GM12878 (cell line): ENCODE data around the gene LHX5. TPM values are rescaled to one million over a fixed set of nuclear protein-coding genes. Genes with fewer than 3 reads are reported as not detected.

ENCODE experiments used
- ATAC-seq: fragments of 200-7000 bp; cut with Tn5 transposase; 3 replicates; pipeline ENCODE4 v1.9.1; 2020; ENCODE audit warnings: mild to moderate bottlenecking, moderate library complexity
- BruUV-seq: library from RNA; stranded (reverse); fragments of 400-500 nt; replicated peaks from 2 replicates; lab custom pipeline; 2021; lab: Mats Ljungman, UMichigan
- CTCF ChIA-PET: fragments of 300-600 bp; sonication (Branson Sonifier 250); formaldehyde crosslinking; extraction: SDS; loops from one replicate; lab custom pipeline; 2021; ENCODE audit warnings: inconsistent platforms; lab: Yijun Ruan, JAX
- POLR2A ChIA-PET: fragments of 350-600 bp; formaldehyde crosslinking; extraction: SDS; loops from one replicate; lab custom pipeline; 2021; ENCODE audit warnings: inconsistent platforms; lab: Charles Lee
- RAD21 ChIA-PET: fragments of 300-600 bp; sonication (Branson Sonifier 250); formaldehyde crosslinking; loops from one replicate; lab custom pipeline; 2023; ENCODE audit warnings: antibody characterized with exemption; ENCODE audit not compliant: unreplicated experiment; lab: Charles Lee
- SMC1A ChIA-PET: fragments of 300-600 bp; sonication (Branson Sonifier 250); formaldehyde crosslinking; loops from one replicate; lab custom pipeline; 2023; ENCODE audit not compliant: unreplicated experiment, uncharacterized antibody; lab: Charles Lee
- DNase-seq: peaks from one replicate; pipeline ENCODE4 v3.0.0-alpha.2; 2011; ENCODE audit warnings: low read depth, low spot score
- FAIRE-seq: peaks from 3 replicates; lab custom pipeline; 2011; peaks lifted over from hg19 to GRCh38; lab: Jason Lieb, UNC
- H2AFZ ChIP-seq: 2 replicates; pipeline ENCODE4 v1.6.0; 2011; ENCODE audit warnings: low read depth, low read length, control low read depth; ENCODE audit not compliant: control insufficient read depth
- H3K27ac ChIP-seq: 2 replicates; pipeline ENCODE4 v1.5.1; 2011; ENCODE audit warnings: control low read depth; ENCODE audit not compliant: control insufficient read depth, insufficient read depth
- H3K27me3 ChIP-seq, 2 experiments: replicated peaks in 1 of 2; 2 replicates each; pipeline versions ENCODE4 v1.6.0 to v1.6.1; 2011; ENCODE audit warnings: low read length in 1 of 2; ENCODE audit not compliant: control insufficient read depth in 2 of 2, insufficient read depth in 2 of 2
- H3K36me3 ChIP-seq, 2 experiments: 2 replicates each; pipeline ENCODE4 v1.5.1; 2011; ENCODE audit warnings: low read length in 1 of 2; ENCODE audit not compliant: control insufficient read depth in 2 of 2, insufficient read depth in 2 of 2
- H3K4me1 ChIP-seq: 2 replicates; pipeline ENCODE4 v1.6.1; 2011; ENCODE audit warnings: mild to moderate bottlenecking, low read length, moderate library complexity, mixed read lengths; ENCODE audit not compliant: control insufficient read depth, insufficient read depth
- H3K4me2 ChIP-seq: 2 replicates; pipeline ENCODE4 v1.6.0; 2011; ENCODE audit warnings: control low read depth; ENCODE audit not compliant: control insufficient read depth, insufficient read depth
- H3K4me3 ChIP-seq: fragments of 200-600 bp; sonication (generic); 2 replicates; pipeline ENCODE4 v1.5.1; 2016
- H3K79me2 ChIP-seq: 2 replicates; pipeline ENCODE4 v1.6.0; 2011; ENCODE audit warnings: low read length; ENCODE audit not compliant: control insufficient read depth, insufficient read depth
- H3K9ac ChIP-seq: 2 replicates; pipeline ENCODE4 v1.8.0; 2011; ENCODE audit warnings: low read length, control low read depth, mixed read lengths; ENCODE audit not compliant: control insufficient read depth, insufficient read depth
- H3K9me3 ChIP-seq: replicated peaks from 3 replicates; pipeline ENCODE4 v1.5.1; 2011; ENCODE audit warnings: mild to moderate bottlenecking, low read length; ENCODE audit not compliant: control insufficient read depth, insufficient read depth
- H4K20me1 ChIP-seq: 2 replicates; pipeline ENCODE4 v1.6.0; 2011; ENCODE audit not compliant: control insufficient read depth, insufficient read depth
- REST ChIP-seq: IDR thresholded peaks from 2 replicates; pipeline ENCODE4 v1.6.1; 2012; ENCODE audit warnings: mild to moderate bottlenecking, low read depth, low read length
- SIX5 ChIP-seq: IDR thresholded peaks from 2 replicates; pipeline ENCODE4 v1.6.1; 2011; ENCODE audit warnings: mild to moderate bottlenecking, low read depth, low read length, moderate library complexity; ENCODE audit not compliant: severe bottlenecking
- WGBS: methylation state at CpG from one replicate; pipeline ENCODE4 v1.1.6; 2016; ENCODE audit warnings: low lambda C conversion rate; ENCODE audit not compliant: insufficient replicate concordance, insufficient coverage; ENCODE audit errors: missing lambda C conversion rate; 5-methylcytosine and 5-hydroxymethylcytosine counted together
- in situ Hi-C: fragments of 300-500 bp; cut with MboI; formaldehyde crosslinking; loops from 9 replicates; pipeline ENCODE4 v1.14.3; 2018; ENCODE audit warnings: mixed read lengths
- intact Hi-C: fragments of 100-400 bp; cut with micrococcal nuclease; formaldehyde crosslinking; loops from one replicate; pipeline ENCODE4 v1.14.2; 2022; ENCODE audit not compliant: unreplicated experiment
- polyA plus RNA-seq, 11 experiments: library from polyadenylated mRNA; depleted of rRNA in 4 of 11; unstranded in 6 of 11; stranded (reverse) in 5 of 11; fragments of >200 nt; fragmentation: Nextera tagmentation in 4 of 11; fragmentation: Illumina TruSeq in 1 of 11; extraction: Ambion mirVana in 4 of 11; extraction: Trizol in 1 of 11; gene quantifications; 1 replicate in 1 of 11; 2 replicates in 10 of 11; pipeline versions ENCODE4 v1.2.1 to v1.2.3, GENCODE V29; 2011 to 2016; ENCODE audit warnings: inconsistent platforms in 2 of 11, missing spikeins in 2 of 11, low read depth in 1 of 11
- total RNA-seq, 4 experiments: library from RNA; depleted of rRNA in 3 of 4; stranded (reverse); fragments of >200 nt in 3 of 4; fragmentation: Illumina TruSeq in 1 of 4; extraction: Trizol in 1 of 4; gene quantifications; 2 replicates each; pipeline versions ENCODE4 v1.2.1 to v1.2.3, GENCODE V29; 2013 to 2021

The LHX5 gene
- total and polyA plus RNA-seq, 10 of the 15 experiments (the other 5 are each of a cell fraction or from before 2014, with no cell fraction given), result 0.03 TPM; not detected in 9

DNA sequence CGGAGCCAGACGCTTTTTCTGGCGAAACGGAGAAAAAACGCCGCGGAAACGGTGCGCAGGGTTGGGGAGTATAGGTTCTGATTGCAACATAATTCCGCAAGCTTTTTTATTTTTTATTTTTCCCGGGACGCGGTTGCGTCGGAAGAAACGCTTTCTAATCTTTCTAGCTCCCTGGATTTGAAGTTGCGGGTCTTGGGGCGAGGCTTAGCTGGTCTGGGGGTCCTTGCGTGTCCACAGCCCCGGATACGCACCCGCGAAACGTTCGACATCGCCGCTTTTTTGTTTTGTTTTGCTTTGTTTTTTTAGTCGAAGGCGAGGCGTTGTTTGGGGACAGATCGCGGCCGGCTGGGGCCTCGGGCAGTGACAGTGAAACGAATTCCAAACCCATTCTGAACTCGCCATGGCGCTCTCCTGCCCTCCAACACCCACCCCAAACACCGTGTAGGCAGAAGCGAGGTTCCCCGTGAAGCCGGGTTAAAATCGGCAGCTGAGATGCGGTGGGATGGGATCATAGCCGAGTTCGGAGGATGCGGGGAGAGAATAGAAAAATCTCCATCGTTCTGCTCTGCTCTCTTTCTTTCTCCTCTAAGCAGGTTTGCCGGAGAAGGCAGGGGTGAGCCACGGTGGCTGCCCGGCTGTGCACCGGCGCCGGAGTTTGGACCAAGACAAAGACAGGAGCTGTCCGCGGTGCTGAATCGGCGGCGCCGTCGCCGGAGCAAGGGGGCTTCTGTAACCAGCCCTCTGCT is 8.1 kb upstream of the LHX5 start:
- no peaks in the 10 kb centered on the region for H4K20me1 ChIP-seq
- no peak overlapping the region for H3K9ac ChIP-seq
- no peak for ATAC-seq
- peaks cover 14 to 20% of the 10 kb centered on the region in 2 experiments for H3K27me3 ChIP-seq
- no TSS peak for BruUV-seq
- DNase-seq, result no peak
- no peak overlapping the region for H3K4me3 ChIP-seq
- CTCF ChIA-PET, result no interaction called here
- in situ Hi-C loops, result no loop called here
- no peak overlapping the region for H3K4me2 ChIP-seq
- no peak overlapping the region for H3K27ac ChIP-seq
- no peaks in the 10 kb centered on the region for H3K4me1 ChIP-seq
- TF ChIP-seq SIX5 (no peak), REST (peak; percentile 90)
- TF ChIP-seq, all 136 proteins: peak for 1
- H3K79me2 ChIP-seq, result no peaks in the 10 kb centered on the region
- ChIA-PET POLR2A (no interaction called here), SMC1A (interaction anchor here (0.8 kb wide), 1 partner anchor 105 kb away, joined by 3 read pairs; no protein-coding TSS in a partner anchor), RAD21 (no interaction called here)
- no peaks in the 10 kb centered on the region for H3K36me3 ChIP-seq
- intact Hi-C loops, result no loop called here
- 33% methylated on average over 61 of the region's 61 CpGs for WGBS
- FAIRE-seq, result no peak
- no peak overlapping the region for H2AFZ ChIP-seq
- H3K9me3 ChIP-seq, result no peaks in the 10 kb centered on the region; the same call in 2 of the 3 replicates
